ENCODE measurements around the gene HRH3.

The HRH3 gene

GRCh38 chr20:62228982-62229545 lies 9.0 kb upstream of the HRH3 start:
- no peak for DNase-seq

- DNase-seq, result no peak
Measured at GRCh38 chr20:62227977-62228958, 8.2 kb upstream of the HRH3 start.

GRCh38 chr20:62227591-62227976 lies 7.5 kb upstream of the HRH3 start:
- DNase-seq, result no peak

- no peak for DNase-seq
Measured at GRCh38 chr20:62226707-62227590, 6.9 kb upstream of the HRH3 start.

GRCh38 chr20:62225820-62226635 lies 6.0 kb upstream of the HRH3 start:
- no peak for DNase-seq

GRCh38 chr20:62225026-62225425 lies 4.9 kb upstream of the HRH3 start:
- no peak for DNase-seq

GRCh38 chr20:62224113-62224855 lies 4.2 kb upstream of the HRH3 start:
- no peak for DNase-seq

- DNase-seq, result no peak
Measured at GRCh38 chr20:62223571-62223970, 3.5 kb upstream of the HRH3 start.

- DNase-seq, result no peak
Measured at GRCh38 chr20:62222972-62223371, 2.9 kb upstream of the HRH3 start.

GRCh38 chr20:62222266-62222850 lies 2.3 kb upstream of the HRH3 start:
- no peak for DNase-seq

- no peak for DNase-seq
Measured at GRCh38 chr20:62220666-62221568, 839 bp upstream of the HRH3 start.

- DNase-seq, result no peak
Measured at GRCh38 chr20:62219101-62219991, 732 bp downstream of the HRH3 start.

GRCh38 chr20:62217913-62218773 lies 1.9 kb downstream of the HRH3 start:
- DNase-seq, result no peak

GRCh38 chr20:62216636-62217566 lies 3.2 kb downstream of the HRH3 start:
- no peak for DNase-seq

GRCh38 chr20:62215991-62216635 lies 4.0 kb downstream of the HRH3 start:
- no peak for DNase-seq
